DMS153 treated with DMSO at 0.1 percent for 48 hours (cell line): Measurements from ENCODE around the gene SLC22A23.
"Not testable (repeated sequence)": the region's sequence is repeated elsewhere in the genome, so short reads cannot be mapped to it uniquely, and the experiment has no call there.

Experiments
- DNase-seq: peaks from one replicate; lab custom pipeline; 2025; ENCODE audit not compliant: unreplicated experiment; lab: John Stamatoyannopoulos, UW

SLC22A23 gene

GRCh38 chr6:3389390-3390167, 67.3 kb downstream of the SLC22A23 start:
- DNase-seq = no peak

DNA sequence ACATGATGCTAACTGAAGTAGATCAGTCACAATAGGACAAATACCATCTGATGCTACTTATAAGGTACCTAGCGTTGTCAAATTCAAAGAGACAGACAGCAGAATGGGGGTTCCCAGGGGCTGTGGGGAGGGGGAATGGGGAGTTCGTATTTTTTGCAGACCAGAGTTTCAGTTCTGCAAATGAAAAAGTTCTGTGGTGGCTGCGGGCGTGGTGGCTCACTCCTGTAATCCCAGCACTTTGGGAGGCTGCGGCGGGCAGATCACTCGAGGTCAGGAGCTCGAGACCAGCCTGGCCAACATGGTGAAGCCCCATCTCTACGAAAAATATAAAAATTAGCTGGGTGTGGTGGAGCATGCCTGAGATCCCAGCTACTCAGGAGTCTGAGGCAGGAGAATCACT, 68.1 kb downstream of the SLC22A23 start:
- no peak for DNase-seq

GRCh38 chr6:3386374-3386857, 70.4 kb downstream of the SLC22A23 start:
- no peak for DNase-seq

DNA sequence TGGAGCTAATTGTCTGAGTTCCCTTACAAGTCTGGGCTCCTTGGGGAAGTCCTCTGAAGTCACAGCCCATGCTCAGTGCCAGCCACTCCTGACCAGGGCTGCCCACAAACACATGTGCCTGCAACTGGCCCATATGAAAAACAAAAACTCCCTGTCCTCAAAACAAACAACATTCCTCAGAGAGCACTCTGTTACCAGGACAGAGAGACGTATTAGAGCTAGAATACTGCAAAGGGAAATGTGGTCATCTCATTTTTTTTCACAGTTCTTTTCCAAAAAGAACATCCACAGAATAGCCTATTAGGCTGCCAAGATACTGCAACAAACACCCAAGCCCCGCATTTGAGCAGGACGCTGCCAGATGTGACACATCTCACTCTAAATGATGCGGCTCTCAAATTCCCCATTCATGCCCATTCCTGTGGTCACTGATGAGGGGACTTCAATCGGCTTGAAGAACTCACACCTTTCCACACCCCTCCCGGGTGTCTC, 71.1 kb downstream of the SLC22A23 start:
- DNase-seq = no peak

DNA sequence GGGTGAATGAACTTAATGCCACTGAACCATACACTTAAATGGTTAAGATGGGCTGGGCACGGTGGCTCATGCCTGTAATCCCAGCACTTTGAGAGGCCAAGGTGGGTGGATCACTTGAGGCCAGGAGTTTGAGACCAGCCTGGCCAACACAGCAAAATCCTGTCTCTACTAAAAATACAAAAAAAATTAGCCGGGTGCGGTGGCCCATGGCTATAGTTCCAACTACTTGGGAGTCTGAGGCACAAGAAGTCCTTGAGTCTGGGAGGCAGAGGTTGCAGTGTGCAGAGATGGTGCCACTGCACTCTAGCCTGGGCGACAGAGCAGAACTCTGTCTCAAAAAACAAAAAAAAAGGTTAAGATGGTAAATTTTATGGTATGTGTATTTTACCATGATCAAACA, 71.7 kb downstream of the SLC22A23 start:
- DNase-seq = not testable (repeated sequence)

DNA sequence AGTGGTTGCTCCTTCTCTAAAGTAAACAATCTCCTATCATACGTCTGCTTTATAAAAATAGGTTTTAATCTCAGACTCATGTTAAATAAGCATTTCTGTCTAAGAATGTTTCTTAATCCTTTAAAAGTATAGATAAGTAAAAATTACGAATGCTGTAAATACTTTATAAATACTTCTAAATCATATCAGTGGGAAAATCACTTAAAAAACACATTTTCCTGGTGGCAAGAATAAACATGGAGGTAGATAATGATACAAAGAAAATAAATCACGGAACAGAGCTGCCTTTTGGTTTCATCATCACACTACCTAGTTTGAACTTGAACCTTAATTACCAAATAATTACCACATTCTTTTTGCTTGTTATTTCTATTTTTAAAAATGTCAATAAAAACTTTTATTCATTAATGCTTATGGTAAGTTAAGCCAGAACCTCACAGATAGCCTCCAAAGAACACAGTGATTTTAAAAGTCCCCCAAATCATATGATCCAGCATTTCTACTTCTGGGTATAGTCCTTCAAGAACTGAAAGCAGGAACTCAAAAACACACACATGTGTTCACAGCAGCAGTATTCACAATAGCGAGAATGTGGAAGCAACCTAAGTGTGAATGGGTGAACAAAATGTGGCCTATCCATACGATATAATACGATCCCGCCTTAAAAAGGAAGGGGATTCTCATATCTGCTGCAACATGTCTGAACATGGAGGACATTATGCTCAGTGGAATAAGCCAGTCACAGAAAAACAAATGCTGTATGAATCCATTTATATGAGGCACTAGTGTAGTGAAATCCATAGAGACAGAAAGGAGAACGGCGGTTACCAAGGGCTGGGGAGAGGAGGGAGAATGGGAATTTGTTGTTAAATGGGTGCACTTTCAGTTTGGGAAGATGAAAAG, 72.4 kb downstream of the SLC22A23 start:
- DNase-seq = no peak

- no peak for DNase-seq
Measured at GRCh38 chr6:3383525-3383924, 73.3 kb downstream of the SLC22A23 start.

GRCh38 chr6:3382326-3383279, 74.2 kb downstream of the SLC22A23 start:
- DNase-seq = no peak

DNA sequence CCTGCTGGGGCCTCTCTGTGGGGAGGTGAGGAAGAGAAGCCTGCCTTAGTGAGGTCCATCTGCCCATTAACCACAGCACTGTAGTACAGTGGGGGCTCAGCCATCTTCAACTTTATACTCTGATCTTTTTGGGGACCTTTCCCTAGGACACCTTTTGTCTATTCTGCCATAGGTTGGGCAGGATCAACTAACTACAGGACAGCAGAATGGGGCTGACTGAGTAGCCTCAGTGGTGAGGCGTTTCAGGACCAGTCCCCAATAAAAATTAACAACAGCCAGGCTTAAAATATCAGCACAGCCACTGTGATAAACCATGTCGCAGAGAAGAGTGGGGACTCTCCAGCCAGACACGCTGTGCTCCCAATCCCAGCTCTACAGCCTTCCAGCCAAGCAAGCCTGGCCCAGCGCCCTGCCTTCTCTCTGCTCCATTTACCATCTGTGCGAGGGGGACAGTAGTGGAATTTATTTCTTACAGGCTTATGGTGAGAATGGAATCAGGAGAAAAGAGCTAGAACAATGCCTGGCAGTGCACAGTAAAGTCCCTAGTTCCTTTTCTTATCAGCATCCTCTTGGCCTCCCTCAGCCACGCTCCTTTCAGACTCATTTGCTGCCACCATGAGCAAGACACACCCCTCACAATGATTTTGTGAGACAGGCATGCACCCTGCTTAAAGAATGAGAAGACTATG, 75.5 kb downstream of the SLC22A23 start:
- DNase-seq = no peak

DNA sequence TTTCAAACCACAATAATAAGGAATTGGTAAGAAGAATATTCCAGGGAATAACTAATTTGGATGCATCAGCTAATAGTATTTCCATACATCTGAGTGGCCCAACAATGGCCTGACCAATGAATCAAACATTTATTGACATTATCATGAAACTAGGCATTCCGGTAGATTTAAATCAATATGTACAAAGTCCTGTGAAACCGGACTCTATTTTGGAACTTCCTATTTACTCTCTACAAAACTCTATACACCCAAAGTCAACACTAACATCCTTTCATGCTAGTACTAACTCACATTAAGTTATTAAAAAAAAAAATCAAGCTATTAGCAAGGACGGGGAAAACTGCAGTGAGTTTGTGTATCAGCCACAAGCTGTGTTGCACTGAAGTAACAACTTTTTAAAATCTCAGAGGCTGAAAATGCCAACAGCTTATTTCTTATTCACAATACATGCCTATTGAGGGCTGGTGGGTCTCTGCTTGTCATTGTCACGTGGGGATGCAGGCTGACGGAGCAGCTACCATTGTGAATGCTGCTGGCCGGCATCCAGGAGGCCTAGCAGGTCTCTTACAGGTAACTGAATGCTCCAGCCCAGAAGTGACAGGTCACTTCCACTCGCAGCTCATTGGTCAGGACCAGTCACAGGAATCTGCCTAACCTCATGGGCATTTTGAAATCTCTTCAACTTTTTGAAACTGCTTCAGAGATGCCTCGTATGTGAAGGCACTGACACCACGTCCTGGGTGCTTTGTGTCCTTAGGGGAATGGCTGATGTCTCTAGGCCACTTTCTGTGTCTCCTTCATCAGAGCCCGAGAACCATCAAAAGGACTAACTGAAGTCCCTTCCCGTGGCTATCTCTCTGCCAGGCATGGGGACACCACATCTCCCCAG, 76.3 kb downstream of the SLC22A23 start:
- DNase-seq = peak; percentile 4

GRCh38 chr6:3379482-3380060, 77.3 kb downstream of the SLC22A23 start:
- no peak for DNase-seq

DNA sequence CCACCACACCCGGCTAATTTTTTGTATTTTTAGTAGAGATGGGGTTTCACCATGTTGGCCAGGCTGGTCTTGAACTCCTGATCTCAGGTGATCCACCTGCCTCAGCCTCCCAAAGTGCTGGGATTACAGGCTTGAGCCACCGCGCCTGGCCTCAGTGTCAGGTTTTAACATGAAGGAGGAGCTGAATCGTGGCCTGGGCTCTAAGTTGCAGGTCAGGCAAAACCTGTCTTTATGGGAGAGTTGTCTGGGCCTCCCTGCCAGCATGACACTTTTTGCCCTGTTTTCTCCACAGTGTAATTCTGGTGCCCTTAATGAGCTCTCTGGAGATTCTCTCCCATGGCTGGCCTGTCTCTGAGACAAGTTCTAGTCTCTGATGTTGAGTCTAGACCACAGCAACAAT, 78.0 kb downstream of the SLC22A23 start:
- not testable (repeated sequence) for DNase-seq

DNA sequence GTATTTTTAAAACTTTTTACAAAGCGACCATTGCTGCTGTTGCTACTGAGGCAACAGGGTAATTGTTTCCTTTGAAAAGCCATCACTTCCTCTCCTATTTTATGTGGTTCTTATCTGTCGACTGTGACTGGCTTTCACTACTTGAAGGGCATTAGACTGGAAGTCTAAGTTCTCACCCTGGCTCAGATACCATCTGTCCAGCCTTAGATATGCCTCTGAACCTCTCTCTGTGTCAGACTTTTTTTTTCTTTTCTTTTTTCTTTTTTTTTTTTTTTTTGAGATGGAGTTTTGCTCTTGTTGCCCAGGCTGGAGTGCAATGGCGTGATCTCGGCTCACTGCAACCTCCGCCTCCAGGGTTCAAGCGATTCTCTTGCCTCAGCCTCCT, 78.5 kb downstream of the SLC22A23 start:
- not testable (repeated sequence) for DNase-seq

DNA sequence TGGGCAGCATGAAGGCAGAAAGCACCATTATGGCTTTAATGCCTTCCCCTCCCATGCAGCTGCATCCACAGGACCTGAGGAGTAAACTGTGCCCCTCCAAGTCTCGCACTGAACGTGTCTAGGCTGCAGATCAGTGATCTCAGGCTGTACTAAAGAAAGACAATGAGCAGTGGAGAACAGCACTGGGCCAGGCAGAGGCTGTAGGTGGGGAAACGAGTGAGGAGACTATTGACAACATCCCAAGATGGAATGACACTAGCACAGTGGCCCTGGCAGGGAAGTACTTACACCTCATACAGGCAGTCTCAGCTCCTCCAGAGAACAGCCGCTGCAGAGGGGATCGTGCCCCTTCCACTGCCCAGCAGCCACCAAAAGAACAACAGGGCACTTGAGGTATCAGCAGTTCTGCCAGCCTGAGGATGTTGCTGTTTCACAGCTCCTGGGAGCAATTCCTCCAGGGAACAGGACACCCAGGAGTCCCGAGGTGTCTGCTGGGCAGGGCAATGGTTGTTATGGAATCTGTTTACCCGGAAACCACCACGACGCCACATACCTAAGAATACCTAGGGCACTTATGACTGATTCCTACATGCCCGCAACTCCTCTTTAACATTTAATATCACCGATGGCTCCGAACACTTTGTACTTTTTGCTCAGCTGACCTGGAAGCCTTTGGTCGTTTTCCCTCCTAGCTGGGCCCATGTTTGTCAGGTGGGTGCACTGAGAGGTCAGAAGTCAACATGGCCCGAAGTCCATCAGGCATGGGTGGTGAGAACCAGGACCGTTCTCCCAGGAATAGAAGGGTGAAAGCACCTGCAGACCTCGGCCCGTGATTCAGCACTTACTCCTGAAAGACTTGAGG, 79.1 kb downstream of the SLC22A23 start:
- DNase-seq = no peak

- no peak for DNase-seq
Measured at GRCh38 chr6:3376893-3377535, 79.8 kb downstream of the SLC22A23 start.

DNA sequence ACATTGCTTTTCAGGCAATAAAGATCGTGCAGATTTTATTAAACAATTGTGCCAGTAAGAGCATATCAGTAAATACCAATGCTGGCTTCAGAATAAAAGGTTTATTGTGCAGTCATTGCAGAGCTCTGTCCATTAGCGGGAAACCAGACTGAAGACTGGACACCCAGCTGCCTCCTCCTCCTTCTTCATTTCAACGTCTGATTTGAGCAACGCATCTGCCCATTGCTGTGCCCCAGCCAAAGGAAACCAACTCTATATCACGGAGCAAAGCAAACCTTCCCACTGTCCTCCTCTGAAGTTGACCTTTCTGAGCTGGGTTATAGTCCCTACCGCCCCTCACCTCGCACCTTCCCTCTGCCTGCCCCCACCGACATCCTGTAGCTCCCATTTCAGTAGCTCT, 80.8 kb downstream of the SLC22A23 start:
- DNase-seq = no peak

DNA sequence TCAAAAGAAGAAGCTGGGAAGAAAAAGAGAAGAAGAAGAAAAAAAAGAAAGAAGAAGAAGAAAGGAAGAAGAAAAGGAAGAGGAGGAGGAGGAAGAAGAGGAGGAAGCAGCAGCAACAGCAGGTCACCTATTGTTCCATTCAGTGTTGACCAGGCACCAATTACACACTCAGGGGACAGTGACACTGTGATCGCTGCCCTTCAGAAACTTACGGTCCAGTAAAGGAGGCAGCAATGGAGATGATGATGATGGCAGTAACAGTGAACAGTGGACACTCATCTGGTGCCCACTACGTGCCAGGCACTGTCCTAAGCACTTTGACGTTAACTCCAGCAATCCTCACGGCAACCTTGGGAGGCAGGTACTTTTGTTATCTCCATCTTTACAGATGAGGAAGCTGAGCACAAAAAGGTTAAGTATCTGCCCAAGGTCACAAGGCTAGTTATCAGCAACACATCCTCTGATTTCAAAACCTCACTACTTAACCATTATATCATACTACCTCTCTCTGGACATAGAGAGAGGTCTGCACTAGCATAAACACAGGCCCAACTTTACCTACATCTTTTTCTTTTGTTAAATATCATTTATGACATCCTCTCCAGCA, 83.2 kb downstream of the SLC22A23 start:
- DNase-seq = no peak
